Osteocyte (in vitro differentiated cells): ENCODE measurements around the gene FOXN3. TPM values are rescaled to one million over a fixed set of nuclear protein-coding genes. Genes with fewer than 3 reads are reported as not detected.

Experiments
- DNase-seq: peaks from one replicate; pipeline ENCODE4 v3.0.0; 2021; ENCODE audit warnings: mixed read lengths; ENCODE audit not compliant: unreplicated experiment; ENCODE audit errors: extremely low spot score
- H3K27ac Mint-ChIP-seq: one replicate; pipeline ENCODE4 v1.8.0; 2021; ENCODE audit warnings: mild to moderate bottlenecking, mixed read lengths; ENCODE audit not compliant: unreplicated experiment
- H3K27me3 Mint-ChIP-seq: one replicate; pipeline ENCODE4 v1.8.0; 2021; ENCODE audit warnings: mixed read lengths; ENCODE audit not compliant: unreplicated experiment
- H3K36me3 Mint-ChIP-seq: one replicate; pipeline ENCODE4 v1.8.0; 2021; ENCODE audit warnings: mixed read lengths; ENCODE audit not compliant: unreplicated experiment
- H3K4me1 Mint-ChIP-seq: one replicate; pipeline ENCODE4 v1.8.0; 2021; ENCODE audit warnings: mixed read lengths; ENCODE audit not compliant: unreplicated experiment
- H3K4me3 Mint-ChIP-seq: one replicate; pipeline ENCODE4 v1.8.0; 2021; ENCODE audit warnings: mild to moderate bottlenecking, moderate library complexity, mixed read lengths; ENCODE audit not compliant: unreplicated experiment
- H3K9me3 Mint-ChIP-seq: one replicate; pipeline ENCODE4 v1.8.0; 2021; ENCODE audit warnings: mixed read lengths; ENCODE audit not compliant: unreplicated experiment
- CTCF ChIP-seq: fragments of 200-600 bp; sonication (generic); IDR thresholded peaks from 2 replicates; pipeline ENCODE4 v1.5.0; 2021; ENCODE audit warnings: antibody characterized with exemption, mild to moderate bottlenecking, moderate library complexity
- total RNA-seq: library from RNA; stranded (reverse); gene quantifications from 2 replicates; pipeline ENCODE4 v1.2.1, GENCODE V29; 2021

The FOXN3 gene
- total RNA-seq, 1 donor from 2014 or later = 120 TPM

GRCh38 chr14:89379891-89380820, 36.9 kb downstream of the FOXN3 start:
- no peak overlapping the region for H3K4me3 Mint-ChIP-seq
- H3K9me3 Mint-ChIP-seq = peaks cover 5% of the 10 kb centered on the region
- H3K36me3 Mint-ChIP-seq = peaks cover 15% of the 10 kb centered on the region
- TF ChIP-seq CTCF = no peak
- no peak for DNase-seq
- peaks cover 5% of the 10 kb centered on the region for H3K4me1 Mint-ChIP-seq
- no peak overlapping the region for H3K27ac Mint-ChIP-seq
- H3K27me3 Mint-ChIP-seq = no peaks in the 10 kb centered on the region

GRCh38 chr14:89379006-89379405, 38.0 kb downstream of the FOXN3 start:
- Mint-ChIP-seq H3K4me3 (no peak overlapping the region), H3K36me3 (peaks cover 18% of the 10 kb centered on the region), H3K4me1 (peaks cover 3% of the 10 kb centered on the region), H3K27me3 (no peaks in the 10 kb centered on the region), H3K9me3 (peaks cover 11% of the 10 kb centered on the region), H3K27ac (no peak overlapping the region)
- no peak for TF ChIP-seq CTCF
- DNase-seq = no peak

GRCh38 chr14:89378119-89378518, 38.9 kb downstream of the FOXN3 start:
- no peak for DNase-seq
- Mint-ChIP-seq H3K4me3 (no peak overlapping the region), H3K27ac (no peak overlapping the region), H3K4me1 (peaks cover 4% of the 10 kb centered on the region), H3K27me3 (no peaks in the 10 kb centered on the region), H3K9me3 (peaks cover 11% of the 10 kb centered on the region), H3K36me3 (peaks cover 18% of the 10 kb centered on the region)
- no peak for TF ChIP-seq CTCF

- no peak for TF ChIP-seq CTCF
- Mint-ChIP-seq H3K27me3 (no peaks in the 10 kb centered on the region), H3K27ac (no peak overlapping the region)
Measured at GRCh38 chr14:89377544-89377943, 39.5 kb downstream of the FOXN3 start.

GRCh38 chr14:89374908-89375307, 42.1 kb downstream of the FOXN3 start:
- H3K27ac Mint-ChIP-seq = no peak overlapping the region
- H3K4me1 Mint-ChIP-seq = peaks cover 19% of the 10 kb centered on the region
- no peaks in the 10 kb centered on the region for H3K27me3 Mint-ChIP-seq
- no peak for TF ChIP-seq CTCF
- peaks cover 19% of the 10 kb centered on the region for H3K36me3 Mint-ChIP-seq
- no peak overlapping the region for H3K4me3 Mint-ChIP-seq
- no peak for DNase-seq
- H3K9me3 Mint-ChIP-seq = peaks cover 11% of the 10 kb centered on the region

More at GRCh38 chr14:89377544-89377943, 39.5 kb downstream of the FOXN3 start:
- Mint-ChIP-seq H3K9me3 (peaks cover 11% of the 10 kb centered on the region), H3K4me1 (peaks cover 7% of the 10 kb centered on the region), H3K36me3 (peaks cover 20% of the 10 kb centered on the region), H3K4me3 (no peak overlapping the region)
- DNase-seq = no peak
